Retinal pigment epithelial cell (primary cell): Measurements from ENCODE around the gene TUSC1.

Source experiments
- DNase-seq: peaks from one replicate; pipeline ENCODE4 v3.0.0-alpha.2; 2010; ENCODE audit warnings: low read depth
- H3K4me3 ChIP-seq: 2 replicates; pipeline ENCODE4 v1.5.1; 2011; ENCODE audit warnings: mild to moderate bottlenecking, low read length, control low read depth, moderate library complexity
- CTCF ChIP-seq: conservative IDR thresholded peaks from 2 replicates; pipeline ENCODE4 v1.5.1; 2011; ENCODE audit warnings: low read depth, low read length, control low read depth, inconsistent platforms

TUSC1 gene

GRCh38 chr9:25629231-25629630 is 49.0 kb downstream of the TUSC1 start:
- no peak overlapping the region for H3K4me3 ChIP-seq
- DNase-seq = no peak
- no peak for TF ChIP-seq CTCF
